ENCODE data around the gene TNC.

DNA sequence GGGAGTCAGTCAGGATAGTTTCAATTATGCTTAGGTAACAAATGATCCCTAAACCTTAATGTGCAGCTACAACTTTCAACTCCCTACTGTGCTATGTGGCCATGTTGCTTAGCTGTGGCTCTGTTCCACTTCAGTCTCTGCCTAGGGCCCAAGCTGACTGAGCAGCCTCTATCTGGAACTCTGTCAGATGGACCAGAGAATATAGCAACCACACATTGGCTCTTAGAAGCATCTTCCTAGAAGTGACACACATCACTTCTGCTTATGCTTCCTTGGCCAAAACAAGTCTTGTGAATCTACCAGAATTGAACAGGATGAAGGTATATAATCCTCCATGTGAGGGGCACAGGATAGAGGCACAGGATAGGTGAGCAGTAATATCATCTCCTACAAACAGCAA lies 36.7 kb upstream of the TNC start:
- no peak for TF ChIP-seq EZH2phosphoT487 (IDR thresholded peaks at IDR 0.05; ENCODE audit: low read length)
- TF ChIP-seq, protein P1, sequence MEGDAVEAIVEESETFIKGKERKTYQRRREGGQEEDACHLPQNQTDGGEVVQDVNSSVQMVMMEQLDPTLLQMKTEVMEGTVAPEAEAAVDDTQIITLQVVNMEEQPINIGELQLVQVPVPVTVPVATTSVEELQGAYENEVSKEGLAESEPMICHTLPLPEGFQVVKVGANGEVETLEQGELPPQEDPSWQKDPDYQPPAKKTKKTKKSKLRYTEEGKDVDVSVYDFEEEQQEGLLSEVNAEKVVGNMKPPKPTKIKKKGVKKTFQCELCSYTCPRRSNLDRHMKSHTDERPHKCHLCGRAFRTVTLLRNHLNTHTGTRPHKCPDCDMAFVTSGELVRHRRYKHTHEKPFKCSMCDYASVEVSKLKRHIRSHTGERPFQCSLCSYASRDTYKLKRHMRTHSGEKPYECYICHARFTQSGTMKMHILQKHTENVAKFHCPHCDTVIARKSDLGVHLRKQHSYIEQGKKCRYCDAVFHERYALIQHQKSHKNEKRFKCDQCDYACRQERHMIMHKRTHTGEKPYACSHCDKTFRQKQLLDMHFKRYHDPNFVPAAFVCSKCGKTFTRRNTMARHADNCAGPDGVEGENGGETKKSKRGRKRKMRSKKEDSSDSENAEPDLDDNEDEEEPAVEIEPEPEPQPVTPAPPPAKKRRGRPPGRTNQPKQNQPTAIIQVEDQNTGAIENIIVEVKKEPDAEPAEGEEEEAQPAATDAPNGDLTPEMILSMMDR (IDR thresholded peaks at IDR 0.05; ENCODE audit: low read length): no peak
- TF ChIP-seq EZH2 (optimal IDR thresholded peaks at IDR 0.05; ENCODE audit: low read depth, low read length): no peak
